Measurements from ENCODE around the gene PAX5.

PAX5 gene

GRCh38 chr9:36950389-36950788 lies 83.7 kb downstream of the PAX5 start:
- no peak for DNase-seq

DNA sequence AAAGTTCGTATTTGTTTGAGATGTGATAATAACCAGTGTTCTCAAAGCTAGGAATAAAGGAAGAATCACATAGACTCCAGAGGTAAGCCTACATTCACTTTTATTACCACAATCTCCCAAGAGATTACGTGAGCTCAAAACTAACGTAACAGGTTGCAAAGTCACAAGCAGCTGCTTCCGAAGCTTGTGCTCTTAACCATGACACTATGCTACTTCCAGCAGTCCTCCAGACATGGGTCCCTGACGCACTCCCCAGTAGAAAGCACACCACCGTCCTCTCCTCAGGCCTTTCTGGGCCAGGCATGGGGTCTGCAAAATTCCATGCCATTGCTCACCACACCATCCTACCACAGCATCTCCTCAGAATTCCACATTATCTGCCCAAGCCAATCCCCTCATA lies 84.6 kb downstream of the PAX5 start:
- no peak for DNase-seq

DNA sequence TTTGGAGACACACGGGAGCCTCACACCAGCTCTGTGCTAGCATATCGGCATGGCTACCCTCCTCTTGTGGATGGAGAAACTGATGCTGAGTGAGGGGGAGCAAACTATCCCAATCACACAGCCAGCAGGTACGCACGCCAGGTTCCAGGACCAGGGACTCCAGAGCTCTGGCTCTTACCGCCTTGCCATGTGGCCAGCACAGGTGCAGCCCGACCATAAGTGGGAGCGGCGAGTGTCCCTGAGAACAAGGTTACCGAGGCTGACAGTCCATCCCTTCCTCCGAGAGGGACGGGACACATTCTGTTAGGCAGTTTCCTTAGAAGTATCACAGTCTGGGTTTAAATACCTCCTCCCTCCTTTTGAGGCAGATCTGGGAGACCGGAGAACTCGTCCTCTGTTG lies 86.0 kb downstream of the PAX5 start:
- DNase-seq: no peak

- no peak for DNase-seq
Measured at GRCh38 chr9:36946653-36947052, 87.4 kb downstream of the PAX5 start.

- no peak for DNase-seq
Measured at GRCh38 chr9:36945999-36946398, 88.1 kb downstream of the PAX5 start.

DNA sequence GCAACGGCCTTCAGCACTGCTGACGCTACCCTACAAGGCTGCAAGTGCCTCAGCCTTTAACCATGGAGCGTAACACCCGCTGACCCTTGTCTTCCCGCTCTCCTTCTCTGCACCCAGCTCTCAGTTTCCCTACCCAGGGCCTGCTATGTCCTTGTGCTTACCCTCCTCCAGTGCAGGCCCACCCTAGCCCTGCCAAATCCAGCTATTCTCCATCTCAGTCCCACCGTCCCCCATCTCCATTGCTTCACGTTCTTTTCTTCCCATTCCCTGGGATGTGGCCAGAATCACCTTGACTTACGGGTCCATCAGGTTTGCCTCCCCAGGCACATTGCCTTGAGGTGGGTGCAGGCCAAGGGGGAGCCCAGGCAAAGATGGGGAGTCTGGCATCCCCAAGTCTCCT lies 91.2 kb downstream of the PAX5 start:
- no peak for DNase-seq

GRCh38 chr9:36941441-36941840 lies 92.6 kb downstream of the PAX5 start:
- no peak for DNase-seq

DNA sequence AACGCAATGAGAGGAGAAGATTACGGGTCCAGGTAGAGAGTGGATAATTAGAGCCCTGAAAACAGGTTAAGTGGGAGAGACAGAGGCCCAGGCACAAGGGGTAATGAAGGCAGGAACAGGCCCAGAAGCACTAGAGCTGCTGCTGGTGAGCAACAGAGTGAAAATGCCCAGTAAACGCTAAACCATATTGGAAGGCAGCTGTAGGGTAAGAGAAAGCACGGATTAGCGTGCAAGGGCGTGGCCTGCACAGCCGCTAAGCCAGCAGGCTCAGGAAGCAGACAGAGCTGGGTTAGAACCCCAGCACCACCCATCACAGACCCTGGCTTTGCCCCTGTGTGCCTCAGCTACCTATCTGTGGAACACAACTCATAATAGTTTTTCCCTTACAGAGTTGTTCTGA lies 93.2 kb downstream of the PAX5 start:
- no peak for DNase-seq

GRCh38 chr9:36940500-36940853 lies 93.6 kb downstream of the PAX5 start:
- DNase-seq: no peak

DNA sequence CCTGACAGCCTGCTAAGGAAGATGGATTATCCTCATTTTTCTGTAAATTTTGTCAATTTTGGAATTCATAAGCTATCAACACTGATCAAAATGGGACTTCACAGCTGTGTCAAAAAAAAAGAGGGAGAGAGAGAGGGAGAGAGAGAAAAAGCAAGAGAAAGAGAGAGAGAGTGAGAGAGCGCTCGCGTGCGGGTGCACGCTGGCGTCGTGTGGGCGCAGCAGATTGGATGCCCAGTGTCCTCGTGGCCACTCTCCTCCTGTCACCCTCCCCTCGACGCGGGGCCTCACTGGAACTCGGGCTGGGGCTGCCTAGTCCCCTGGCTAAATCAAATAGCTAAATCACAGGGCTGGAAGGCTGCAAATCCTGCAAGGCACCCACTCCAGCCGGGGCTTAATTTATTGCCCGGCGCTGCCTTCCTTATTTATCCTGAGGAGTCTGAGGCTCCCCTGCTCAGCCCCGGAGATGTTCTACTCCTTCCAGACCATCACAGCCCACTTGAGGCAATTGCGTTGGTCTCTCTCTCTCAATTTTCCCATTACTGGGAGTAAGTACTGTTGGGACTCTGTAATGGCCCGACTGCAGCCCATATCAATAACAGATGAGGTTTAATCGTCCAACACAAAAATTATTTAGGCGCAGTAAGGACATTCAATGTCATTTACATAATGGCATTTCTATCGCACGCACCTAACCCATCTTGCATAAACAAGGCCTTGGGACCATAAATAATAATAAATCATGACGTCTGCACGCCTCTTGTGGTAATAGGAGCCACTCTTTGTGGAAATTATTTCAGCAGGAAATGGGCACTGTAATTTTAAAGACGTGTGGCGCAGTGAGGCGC lies 94.2 kb downstream of the PAX5 start:
- no peak for DNase-seq

- DNase-seq: no peak
Measured at GRCh38 chr9:36939214-36939613, 94.9 kb downstream of the PAX5 start.

DNA sequence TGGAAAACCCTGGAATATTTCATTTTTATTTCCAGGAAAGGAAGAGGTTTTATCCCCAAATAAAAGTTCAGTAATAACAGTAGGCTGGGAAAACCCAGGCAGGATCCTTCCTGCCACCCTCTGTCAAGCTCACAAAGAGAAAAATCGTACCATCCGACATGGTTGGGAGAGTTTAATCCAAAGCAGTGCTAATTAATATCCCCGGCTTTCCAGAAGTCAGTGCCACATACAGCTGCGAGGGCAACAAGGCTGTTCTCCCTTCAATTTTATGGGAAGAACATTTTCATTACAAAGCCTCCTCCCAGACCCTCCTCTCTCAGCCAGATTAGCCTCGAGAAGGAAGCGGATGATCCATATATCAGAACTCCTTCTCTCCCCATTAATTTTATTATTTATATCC lies 95.5 kb downstream of the PAX5 start:
- no peak for DNase-seq

GRCh38 chr9:36937951-36938350 lies 96.1 kb downstream of the PAX5 start:
- no peak for DNase-seq

GRCh38 chr9:36937346-36937745 lies 96.7 kb downstream of the PAX5 start:
- no peak for DNase-seq

DNA sequence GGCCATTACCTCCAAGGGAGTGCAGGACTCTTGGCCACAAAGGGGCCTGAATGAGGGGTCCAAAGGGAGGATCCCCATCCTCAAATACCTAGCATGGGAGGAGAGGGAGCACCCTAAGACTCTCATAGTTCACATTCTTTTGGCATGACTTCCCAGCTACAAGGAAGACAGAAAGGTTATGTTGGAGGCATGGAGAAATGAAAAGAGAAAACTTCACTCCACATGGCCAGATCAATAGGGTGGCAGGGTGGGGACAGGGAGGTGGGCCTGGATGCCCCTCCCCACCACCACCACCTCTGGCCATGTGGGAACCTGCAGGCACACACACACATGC lies 97.6 kb downstream of the PAX5 start:
- no peak for DNase-seq

GRCh38 chr9:36935768-36936497 lies 98.1 kb downstream of the PAX5 start:
- no peak for DNase-seq

- no peak for DNase-seq
Measured at GRCh38 chr9:36935332-36935731, 98.7 kb downstream of the PAX5 start.

- peak; percentile 74 for DNase-seq
Measured at GRCh38 chr9:36934478-36935065, 99.5 kb downstream of the PAX5 start.

DNA sequence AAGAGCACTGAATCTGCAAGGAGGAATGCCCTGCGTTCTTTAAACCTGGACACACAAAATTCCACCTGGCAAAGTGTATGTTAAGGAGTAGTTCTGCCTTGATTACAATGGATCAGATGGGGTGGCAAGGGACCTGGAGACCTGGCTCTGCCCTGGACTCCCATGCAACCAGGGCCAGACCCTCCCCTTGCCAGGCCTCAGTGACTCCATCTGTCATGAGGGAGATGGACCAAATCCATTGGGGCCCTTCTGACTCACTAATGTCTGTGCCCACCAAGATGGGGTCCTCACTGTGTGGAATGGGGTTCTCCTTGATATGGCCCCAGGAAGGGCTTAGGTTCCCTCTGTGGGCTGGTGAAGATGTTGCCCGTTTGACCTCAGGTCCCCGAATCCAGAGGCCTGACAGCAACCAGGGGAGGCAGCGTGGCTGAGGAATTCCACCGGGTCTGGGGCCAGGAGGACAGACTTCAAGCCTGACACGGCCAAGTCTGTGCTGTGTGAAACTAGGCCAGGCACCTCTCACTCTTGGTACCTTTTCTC lies 100.3 kb downstream of the PAX5 start:
- no peak for DNase-seq

GRCh38 chr9:36932198-36932597 lies 101.9 kb downstream of the PAX5 start:
- DNase-seq: no peak

DNA sequence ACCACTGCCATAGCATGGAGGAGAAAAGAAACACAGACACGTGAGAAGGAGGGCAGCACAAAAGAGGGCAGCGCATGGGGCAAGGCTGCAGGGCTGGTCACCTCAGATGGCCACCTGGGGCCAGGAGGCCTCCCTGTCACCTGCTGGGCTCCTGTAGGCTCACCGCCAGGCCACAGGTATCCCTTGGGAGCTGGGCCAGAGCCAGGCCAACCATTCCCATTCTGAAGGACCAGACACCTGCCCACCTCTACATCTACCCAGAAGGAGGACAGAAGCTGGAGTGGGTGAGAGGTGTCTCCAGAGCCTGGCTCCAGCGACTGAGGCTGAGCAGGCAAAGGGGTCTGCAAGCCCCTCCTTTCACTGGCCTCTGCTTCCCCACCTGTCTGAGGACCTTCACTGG lies 103.1 kb downstream of the PAX5 start:
- DNase-seq: no peak

- DNase-seq: no peak
Measured at GRCh38 chr9:36929350-36929675, 104.8 kb downstream of the PAX5 start.

DNA sequence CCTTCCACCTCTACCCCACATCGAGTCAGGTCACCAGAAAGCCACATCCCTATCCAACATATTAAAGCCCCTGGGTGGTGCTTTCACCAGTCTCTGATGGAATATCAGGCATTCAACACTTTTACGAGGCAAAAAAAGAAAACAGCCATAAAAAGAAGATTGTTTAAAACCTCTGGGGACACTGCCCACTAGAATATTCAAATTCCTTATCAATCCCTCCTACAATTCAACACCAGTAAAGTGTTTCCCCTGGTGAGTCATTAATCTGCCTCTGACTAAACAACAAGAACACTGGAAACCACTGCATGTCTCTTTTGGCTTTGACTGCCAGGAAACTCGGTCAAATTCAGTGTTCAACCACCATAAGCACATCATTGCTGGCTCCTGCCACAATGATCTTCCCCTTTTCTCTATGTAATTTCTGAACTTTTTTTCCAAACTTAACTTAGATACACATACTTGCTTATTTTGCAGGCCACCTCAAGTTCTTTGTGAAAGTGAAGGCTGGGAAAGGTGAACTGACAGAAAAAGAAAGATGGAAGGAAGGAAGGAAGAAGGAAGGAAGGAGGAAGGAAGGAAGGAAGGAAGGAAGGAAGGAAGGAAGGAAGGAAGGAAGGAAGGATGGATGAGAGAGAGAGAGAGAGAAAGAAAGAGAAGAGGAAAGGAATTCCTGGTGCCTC lies 105.3 kb downstream of the PAX5 start:
- DNase-seq: no peak

DNA sequence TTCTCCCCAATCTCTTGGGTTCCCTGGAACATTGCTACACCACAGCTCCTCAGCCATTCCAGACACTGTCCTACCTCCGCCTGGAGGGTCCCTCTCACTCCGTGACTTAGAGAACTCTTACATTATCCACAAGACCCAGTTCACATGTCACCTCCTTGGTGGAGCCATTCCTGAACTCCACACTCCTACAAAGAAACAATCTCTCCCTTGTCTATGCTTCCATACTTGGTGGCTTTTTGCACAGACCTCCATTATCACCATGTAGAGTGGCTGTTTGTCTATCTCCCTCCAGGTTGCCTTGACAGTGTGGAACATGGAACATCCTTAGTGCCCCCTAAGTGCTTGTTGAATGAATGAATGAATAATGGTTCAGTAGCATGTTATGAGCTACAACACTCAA lies 105.9 kb downstream of the PAX5 start:
- DNase-seq: no peak
